ENCODE results near the gene STH. TPM values are rescaled to one million over a fixed set of nuclear protein-coding genes. Genes with fewer than 3 reads are reported as not detected.
A peak's percentile ranks its signal among the peaks of the same experiment; 100 is the strongest.

STH gene
- total RNA-seq, 1 donor from 2014 or later, result not detected

- DNase-seq (ENCODE audit: low spot score) (peak; percentile 28), ATAC-seq (no peak)
Observed at GRCh38 chr17:46024590-46024989, 25.5 kb downstream of the STH start.

GRCh38 chr17:46025060-46025459 lies 26.0 kb downstream of the STH start:
- ATAC-seq, result no peak
- peak; percentile 40 for DNase-seq (ENCODE audit: low spot score)

DNA sequence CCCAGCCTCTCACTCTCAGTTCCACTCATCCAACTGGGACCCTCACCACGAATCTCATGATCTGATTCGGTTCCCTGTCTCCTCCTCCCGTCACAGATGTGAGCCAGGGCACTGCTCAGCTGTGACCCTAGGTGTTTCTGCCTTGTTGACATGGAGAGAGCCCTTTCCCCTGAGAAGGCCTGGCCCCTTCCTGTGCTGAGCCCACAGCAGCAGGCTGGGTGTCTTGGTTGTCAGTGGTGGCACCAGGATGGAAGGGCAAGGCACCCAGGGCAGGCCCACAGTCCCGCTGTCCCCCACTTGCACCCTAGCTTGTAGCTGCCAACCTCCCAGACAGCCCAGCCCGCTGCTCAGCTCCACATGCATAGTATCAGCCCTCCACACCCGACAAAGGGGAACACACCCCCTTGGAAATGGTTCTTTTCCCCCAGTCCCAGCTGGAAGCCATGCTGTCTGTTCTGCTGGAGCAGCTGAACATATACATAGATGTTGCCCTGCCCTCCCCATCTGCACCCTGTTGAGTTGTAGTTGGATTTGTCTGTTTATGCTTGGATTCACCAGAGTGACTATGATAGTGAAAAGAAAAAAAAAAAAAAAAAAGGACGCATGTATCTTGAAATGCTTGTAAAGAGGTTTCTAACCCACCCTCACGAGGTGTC lies 26.6 kb downstream of the STH start:
- ATAC-seq (no peak), DNase-seq (ENCODE audit: low spot score) (peak; percentile 34)

- peak; percentile 28 for ATAC-seq
- peak; percentile 39 for DNase-seq (ENCODE audit: low spot score)
Observed at GRCh38 chr17:46026166-46027047, 27.4 kb downstream of the STH start.

- DNase-seq (ENCODE audit: low spot score), result no peak
- no peak for ATAC-seq
Observed at GRCh38 chr17:46027048-46027975, 28.3 kb downstream of the STH start.

GRCh38 chr17:46027976-46028325 lies 28.9 kb downstream of the STH start:
- ATAC-seq, result no peak
- DNase-seq (ENCODE audit: low spot score), result no peak

DNA sequence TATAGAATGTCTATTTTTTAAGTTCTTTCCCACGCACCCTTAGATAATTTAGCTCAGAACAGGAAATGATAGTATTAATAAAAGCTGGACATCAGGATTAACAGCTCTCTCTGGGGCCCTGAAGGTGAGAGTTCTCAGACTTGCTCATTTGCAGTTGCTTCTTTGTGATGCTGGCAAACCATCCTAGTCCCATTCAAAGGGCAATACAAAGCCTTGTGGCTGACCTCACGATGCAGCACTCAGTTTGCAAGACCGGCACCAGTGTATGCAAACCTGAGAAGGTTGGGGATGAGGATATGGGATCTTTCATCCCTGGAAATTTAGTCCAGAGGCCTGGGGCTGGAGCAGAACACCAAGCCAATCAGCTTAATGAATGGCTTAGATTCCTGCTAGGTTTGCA lies 29.3 kb downstream of the STH start:
- no peak for DNase-seq (ENCODE audit: low spot score)
- no peak for ATAC-seq

DNA sequence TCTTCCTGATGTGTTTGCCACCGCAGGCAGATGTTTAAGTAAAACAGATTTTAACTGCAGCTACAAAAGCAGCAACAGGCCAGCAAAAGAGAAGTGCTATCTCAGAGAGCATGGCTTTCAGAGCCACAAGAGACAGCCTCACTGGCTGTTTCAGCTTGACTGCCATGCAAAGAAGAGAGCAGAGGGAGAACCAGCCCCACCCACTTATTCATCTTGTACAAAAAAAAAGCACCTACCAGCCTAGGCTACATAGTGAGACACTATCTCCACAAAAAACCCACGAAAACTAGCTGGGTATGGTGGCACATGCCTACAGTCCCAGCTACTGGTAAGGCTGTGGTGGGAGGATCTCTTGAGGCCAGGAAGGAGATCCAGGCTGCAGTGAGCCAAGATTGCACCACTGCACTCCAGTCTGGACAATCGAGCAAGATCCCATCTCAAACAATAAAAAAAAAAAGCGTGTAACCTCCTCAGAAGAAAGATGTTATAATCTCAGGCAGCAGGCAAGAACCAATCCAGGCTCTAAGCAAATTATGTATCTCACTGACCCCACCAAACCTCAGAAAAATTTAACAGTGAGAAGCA lies 30.0 kb downstream of the STH start:
- ATAC-seq (no peak), DNase-seq (ENCODE audit: low spot score) (no peak)

GRCh38 chr17:46029627-46030026 lies 30.6 kb downstream of the STH start:
- DNase-seq (ENCODE audit: low spot score) (no peak), ATAC-seq (no peak)

DNA sequence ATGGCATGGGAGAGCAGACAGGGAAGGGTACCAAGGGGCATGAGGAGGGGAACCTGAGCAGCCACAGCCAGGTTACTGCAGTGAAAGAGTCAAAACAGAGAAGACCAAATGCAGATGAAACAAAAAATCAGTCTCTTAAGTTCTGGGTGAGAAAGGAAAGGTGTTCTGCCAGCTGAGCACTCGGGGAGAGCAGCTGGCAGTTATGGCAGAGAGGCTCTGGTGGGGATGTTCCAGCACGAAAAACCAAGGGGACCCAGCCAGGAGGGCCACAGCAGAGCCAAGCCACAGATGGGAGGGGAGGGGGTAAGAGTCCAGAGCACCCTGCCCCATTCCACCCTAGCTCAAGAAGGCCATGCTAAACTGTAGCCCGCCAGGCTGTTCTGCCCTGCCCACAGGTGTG lies 31.7 kb downstream of the STH start:
- no peak for DNase-seq (ENCODE audit: low spot score)

DNA sequence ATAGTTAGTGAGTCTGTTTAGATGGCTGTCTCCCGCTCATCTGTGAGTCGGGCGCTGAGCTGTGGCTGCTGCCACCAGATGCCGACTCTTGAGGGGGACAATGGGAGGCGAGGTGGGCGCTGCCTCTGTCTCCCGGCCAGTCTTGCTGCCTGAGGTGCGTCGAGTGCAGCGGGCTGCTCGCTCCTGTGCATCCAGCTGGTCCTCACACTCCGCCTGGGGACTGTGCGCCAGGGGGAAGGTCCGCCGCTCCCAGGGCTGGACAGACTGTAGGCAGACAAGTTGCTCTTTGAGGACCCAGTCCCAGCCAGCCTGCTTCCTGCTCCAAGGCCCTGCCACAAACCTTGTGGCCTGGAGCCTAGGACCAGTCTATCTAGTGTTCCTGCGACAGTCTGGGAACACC lies 32.4 kb downstream of the STH start:
- ATAC-seq (no peak), DNase-seq (ENCODE audit: low spot score) (no peak)

More for the DNA sequence above, 31.7 kb downstream of the STH start:
- ATAC-seq, result no peak

GRCh38 chr17:46031920-46032319 lies 32.9 kb downstream of the STH start:
- DNase-seq (ENCODE audit: low spot score), result no peak
- no peak for ATAC-seq

- DNase-seq (ENCODE audit: low spot score) (no peak), ATAC-seq (no peak)
Observed at GRCh38 chr17:46032909-46033308, 33.9 kb downstream of the STH start.

DNA sequence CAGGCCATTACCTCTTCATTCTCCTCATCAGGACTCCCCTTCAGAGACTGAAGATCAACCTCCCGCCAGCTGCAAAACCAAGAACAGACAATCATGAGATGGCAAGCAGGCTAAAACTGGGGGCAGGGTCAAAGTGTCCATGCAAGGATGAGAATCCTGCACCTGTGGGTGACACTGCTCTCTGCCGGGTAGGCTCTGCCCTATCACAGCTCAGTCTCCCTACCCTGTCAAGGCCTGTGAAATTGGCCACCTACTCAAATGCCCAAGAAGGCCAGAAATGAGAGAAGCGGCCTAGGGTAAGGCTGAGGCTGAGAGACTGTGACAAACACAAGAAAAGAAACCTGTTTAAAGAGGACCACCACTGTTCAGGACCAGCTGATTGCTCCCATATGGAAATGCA lies 34.3 kb downstream of the STH start:
- ATAC-seq (no peak), DNase-seq (ENCODE audit: low spot score) (no peak)

DNA sequence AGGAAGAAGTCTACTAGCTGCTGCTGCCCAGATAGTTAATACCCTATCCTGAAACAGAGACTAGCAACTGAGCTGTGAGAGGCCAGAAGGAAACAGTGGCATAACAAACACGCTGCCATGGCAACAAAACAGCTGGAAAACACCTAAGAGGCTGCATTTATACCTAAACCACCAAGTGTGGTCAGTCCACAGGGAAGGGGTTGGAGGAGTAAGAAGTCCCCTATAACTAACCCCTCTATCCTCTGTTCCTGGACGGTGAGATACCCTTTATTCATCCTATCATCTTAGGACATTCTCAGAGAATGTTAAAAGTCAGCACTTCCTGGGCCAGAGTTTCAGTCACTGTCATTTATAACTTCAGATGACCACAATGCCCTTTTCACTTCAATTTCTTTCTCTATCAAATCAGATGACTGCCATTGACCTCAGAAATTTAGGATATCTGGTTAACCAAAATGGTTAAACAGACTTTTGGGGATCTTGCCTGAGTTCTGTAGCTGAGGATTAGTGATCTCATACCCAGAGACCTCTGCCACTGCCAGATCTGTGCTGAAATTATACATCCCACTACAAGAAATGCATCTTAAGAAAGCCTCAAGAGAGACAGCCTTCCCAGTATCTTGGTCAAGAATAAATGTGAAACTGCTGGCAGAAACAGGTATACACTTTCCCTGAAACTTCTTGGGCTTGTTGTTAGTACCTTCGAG lies 36.2 kb downstream of the STH start:
- DNase-seq (ENCODE audit: low spot score), result no peak
- no peak for ATAC-seq

DNA sequence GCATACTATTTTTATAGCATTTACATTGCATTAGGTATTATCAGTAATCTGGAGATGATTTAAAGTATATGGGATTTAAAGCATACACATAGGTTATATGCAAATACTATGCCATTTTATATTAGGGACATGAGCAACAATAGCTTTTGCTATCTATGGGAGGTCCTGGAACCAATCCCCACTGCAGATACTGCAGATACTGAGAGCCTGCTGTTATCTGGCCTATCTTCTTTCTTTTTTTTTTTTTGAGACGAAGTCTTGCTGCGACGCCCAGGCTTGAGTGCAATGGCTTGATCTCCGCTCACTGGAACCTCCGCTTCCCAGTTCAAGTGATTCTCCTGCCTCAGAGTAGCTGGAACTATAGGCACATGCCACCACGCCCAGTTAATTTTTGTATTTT lies 37.4 kb downstream of the STH start:
- no peak for ATAC-seq
- DNase-seq (ENCODE audit: low spot score), result no peak

DNA sequence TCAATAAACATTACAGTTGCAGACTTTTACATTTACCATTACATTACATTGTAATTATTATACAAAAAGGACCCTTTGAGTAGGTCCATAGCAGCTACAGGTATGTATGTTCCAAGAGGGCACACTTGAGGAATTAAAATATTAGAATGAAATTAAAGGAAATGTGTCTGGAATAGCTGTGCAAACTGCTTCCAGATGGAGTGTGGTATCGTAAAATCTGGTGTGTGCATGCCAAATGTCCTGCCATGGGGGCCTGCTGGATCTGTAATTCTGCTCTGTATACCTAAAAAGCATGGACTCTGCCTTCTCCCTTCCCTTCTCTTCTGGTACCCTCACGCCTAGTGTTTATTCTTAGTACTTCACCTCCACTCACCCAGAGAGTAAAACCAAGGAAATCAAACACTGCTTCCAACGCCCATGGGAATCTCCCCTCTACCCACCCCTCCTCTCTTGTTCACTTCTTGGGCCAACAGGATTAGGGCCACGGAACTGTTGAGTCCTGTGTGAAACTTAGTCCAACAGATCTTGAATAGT lies 38.7 kb downstream of the STH start:
- DNase-seq (ENCODE audit: low spot score) (no peak), ATAC-seq (no peak)

- DNase-seq (ENCODE audit: low spot score), result no peak
- no peak for ATAC-seq
Observed at GRCh38 chr17:46038414-46038813, 39.4 kb downstream of the STH start.

GRCh38 chr17:46038937-46039336 lies 39.9 kb downstream of the STH start:
- ATAC-seq (no peak), DNase-seq (ENCODE audit: low spot score) (no peak)

- ATAC-seq, result no peak
- DNase-seq (ENCODE audit: low spot score), result no peak
Observed at GRCh38 chr17:46039592-46040186, 40.6 kb downstream of the STH start.

Data from left lobe of liver (tissue), 2 donors.